Astrocyte (in vitro differentiated cells and primary cell): ENCODE results near the gene XDH. TPM values are rescaled to one million over a fixed set of nuclear protein-coding genes. Genes with fewer than 3 reads are reported as not detected.

Experiments used
- DNase-seq: peaks from one replicate; pipeline ENCODE4 v3.0.0-alpha.2; 2010; ENCODE audit warnings: low read depth
- FAIRE-seq: peaks from 2 replicates; lab custom pipeline; 2011; peaks lifted over from hg19 to GRCh38; lab: Jason Lieb, UNC
- H2AFZ ChIP-seq: 2 replicates; pipeline ENCODE4 v1.6.0; 2012; ENCODE audit warnings: low read depth, low read length, inconsistent platforms
- H3K27ac ChIP-seq: 2 replicates; pipeline ENCODE4 v1.5.1; 2011; ENCODE audit warnings: low read depth, low read length, inconsistent platforms
- H3K27me3 ChIP-seq: 2 replicates; pipeline ENCODE4 v1.6.0; 2011; ENCODE audit warnings: low read length, inconsistent platforms; ENCODE audit not compliant: insufficient read depth
- H3K36me3 ChIP-seq: 2 replicates; pipeline ENCODE4 v1.5.1; 2011; ENCODE audit warnings: low read length, inconsistent platforms; ENCODE audit not compliant: insufficient read depth
- H3K4me1 ChIP-seq: 2 replicates; pipeline ENCODE4 v1.5.1; 2011; ENCODE audit warnings: low read length, inconsistent platforms; ENCODE audit not compliant: insufficient read depth
- H3K4me2 ChIP-seq: 2 replicates; pipeline ENCODE4 v1.6.0; 2012; ENCODE audit warnings: low read length, inconsistent platforms
- H3K4me3 ChIP-seq: 2 replicates; pipeline ENCODE4 v1.5.1; 2011; ENCODE audit warnings: low read depth, mild to moderate bottlenecking, low read length, inconsistent platforms; ENCODE audit not compliant: insufficient read depth
- H3K79me2 ChIP-seq: 2 replicates; pipeline ENCODE4 v1.6.0; 2012; ENCODE audit warnings: mild to moderate bottlenecking, low read length, inconsistent platforms; ENCODE audit not compliant: insufficient read depth
- H3K9ac ChIP-seq: 2 replicates; pipeline ENCODE4 v1.6.0; 2012; ENCODE audit warnings: mild to moderate bottlenecking, low read length, inconsistent platforms
- H3K9me3 ChIP-seq: 2 replicates; pipeline ENCODE4 v1.5.1; 2012; ENCODE audit warnings: low read depth, mild to moderate bottlenecking, low read length, inconsistent platforms; ENCODE audit not compliant: insufficient read depth
- H4K20me1 ChIP-seq: 2 replicates; pipeline ENCODE4 v1.6.0; 2012; ENCODE audit warnings: low read length, inconsistent platforms; ENCODE audit not compliant: insufficient read depth
- H3K27ac Mint-ChIP-seq: one replicate; pipeline ENCODE4 v1.8.0; 2021; ENCODE audit warnings: mild to moderate bottlenecking, mixed read lengths; ENCODE audit not compliant: unreplicated experiment
- H3K27me3 Mint-ChIP-seq: one replicate; pipeline ENCODE4 v1.8.0; 2021; ENCODE audit warnings: low read depth, mixed read lengths; ENCODE audit not compliant: unreplicated experiment
- H3K36me3 Mint-ChIP-seq: one replicate; pipeline ENCODE4 v1.8.0; 2021; ENCODE audit warnings: low read depth, mixed read lengths; ENCODE audit not compliant: unreplicated experiment
- H3K4me1 Mint-ChIP-seq: one replicate; pipeline ENCODE4 v1.8.0; 2021; ENCODE audit warnings: low read depth, mixed read lengths; ENCODE audit not compliant: unreplicated experiment
- H3K4me3 Mint-ChIP-seq: one replicate; pipeline ENCODE4 v1.8.0; 2021; ENCODE audit warnings: mild to moderate bottlenecking, moderate library complexity, mixed read lengths; ENCODE audit not compliant: unreplicated experiment
- H3K9me3 Mint-ChIP-seq: one replicate; pipeline ENCODE4 v1.8.0; 2021; ENCODE audit warnings: mild to moderate bottlenecking, mixed read lengths; ENCODE audit not compliant: unreplicated experiment
- EZH2 ChIP-seq: IDR thresholded peaks from 2 replicates; pipeline ENCODE4 v1.6.1; 2012; ENCODE audit warnings: mild to moderate bottlenecking, low read length, inconsistent platforms; ENCODE audit not compliant: insufficient read depth
- total RNA-seq: library from RNA; stranded (reverse); gene quantifications from 2 replicates; pipeline ENCODE4 v1.2.1, GENCODE V29; 2021
- TF ChIP-seq, protein P1 (sequence below): IDR thresholded peaks from 2 replicates; pipeline ENCODE4 v1.5.1; 2011; ENCODE audit warnings: low read depth, mild to moderate bottlenecking, inconsistent platforms, low read length, moderate library complexity; ENCODE audit not compliant: insufficient read depth

XDH gene
- total RNA-seq, 1 donor from 2014 or later = 2.2 TPM

DNA sequence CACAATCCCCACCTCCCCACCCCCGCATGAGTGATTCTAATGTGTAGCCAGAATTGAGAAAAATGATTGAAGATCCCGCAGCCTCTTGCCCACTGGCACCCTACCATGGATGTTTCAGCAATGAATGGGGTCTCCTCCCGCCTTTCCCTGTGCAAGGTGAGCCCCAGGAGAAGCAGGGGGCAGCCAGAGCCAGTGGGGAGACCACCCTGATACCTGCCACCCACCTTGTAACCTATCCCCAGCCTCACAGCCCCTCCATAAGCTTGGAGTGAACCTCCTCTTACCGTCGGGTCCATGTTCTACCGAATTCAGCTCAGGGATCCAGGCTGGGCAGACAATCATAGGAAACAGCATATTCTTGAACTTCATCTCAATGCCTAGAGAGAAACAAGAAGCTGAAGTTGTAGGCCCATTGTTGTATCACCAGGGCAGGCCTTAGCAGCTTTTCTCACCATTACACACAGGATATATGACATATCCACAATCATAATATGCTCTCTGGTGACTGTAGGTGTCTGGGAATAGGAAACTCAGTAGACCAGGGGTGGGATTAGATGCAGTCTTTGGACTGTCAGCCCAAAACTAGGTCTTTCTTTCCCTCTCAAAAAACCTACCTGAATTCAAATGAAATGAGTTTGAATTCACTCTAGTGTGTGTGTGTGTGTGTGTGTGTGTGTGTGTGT, 30.9 kb downstream of the XDH start:
- peak overlapping the region; percentile 78 for H3K4me2 ChIP-seq
- no peaks in the 10 kb centered on the region for H3K36me3 ChIP-seq
- Mint-ChIP-seq H3K27ac (peak overlapping the region; percentile 99), H3K27me3 (no peaks in the 10 kb centered on the region), H3K4me3 (peak overlapping the region; percentile 57), H3K4me1 (peaks cover 38% of the 10 kb centered on the region), H3K9me3 (peaks cover 4% of the 10 kb centered on the region), H3K36me3 (peaks cover 3% of the 10 kb centered on the region)
- H3K4me3 ChIP-seq = no peak overlapping the region
- H3K9me3 ChIP-seq = no peaks in the 10 kb centered on the region
- peak overlapping the region; percentile 86 for H3K9ac ChIP-seq
- peaks cover 32% of the 10 kb centered on the region for H3K4me1 ChIP-seq
- H3K27me3 ChIP-seq = no peaks in the 10 kb centered on the region
- FAIRE-seq (peak; percentile 58), DNase-seq (peak; percentile 62)
- H3K27ac ChIP-seq = peak overlapping the region; percentile 98
- no peaks in the 10 kb centered on the region for H3K79me2 ChIP-seq
- no peak overlapping the region for H2AFZ ChIP-seq
- TF ChIP-seq, protein P1, sequence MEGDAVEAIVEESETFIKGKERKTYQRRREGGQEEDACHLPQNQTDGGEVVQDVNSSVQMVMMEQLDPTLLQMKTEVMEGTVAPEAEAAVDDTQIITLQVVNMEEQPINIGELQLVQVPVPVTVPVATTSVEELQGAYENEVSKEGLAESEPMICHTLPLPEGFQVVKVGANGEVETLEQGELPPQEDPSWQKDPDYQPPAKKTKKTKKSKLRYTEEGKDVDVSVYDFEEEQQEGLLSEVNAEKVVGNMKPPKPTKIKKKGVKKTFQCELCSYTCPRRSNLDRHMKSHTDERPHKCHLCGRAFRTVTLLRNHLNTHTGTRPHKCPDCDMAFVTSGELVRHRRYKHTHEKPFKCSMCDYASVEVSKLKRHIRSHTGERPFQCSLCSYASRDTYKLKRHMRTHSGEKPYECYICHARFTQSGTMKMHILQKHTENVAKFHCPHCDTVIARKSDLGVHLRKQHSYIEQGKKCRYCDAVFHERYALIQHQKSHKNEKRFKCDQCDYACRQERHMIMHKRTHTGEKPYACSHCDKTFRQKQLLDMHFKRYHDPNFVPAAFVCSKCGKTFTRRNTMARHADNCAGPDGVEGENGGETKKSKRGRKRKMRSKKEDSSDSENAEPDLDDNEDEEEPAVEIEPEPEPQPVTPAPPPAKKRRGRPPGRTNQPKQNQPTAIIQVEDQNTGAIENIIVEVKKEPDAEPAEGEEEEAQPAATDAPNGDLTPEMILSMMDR = no peak
- no peak for TF ChIP-seq EZH2
- H4K20me1 ChIP-seq = no peaks in the 10 kb centered on the region

DNA sequence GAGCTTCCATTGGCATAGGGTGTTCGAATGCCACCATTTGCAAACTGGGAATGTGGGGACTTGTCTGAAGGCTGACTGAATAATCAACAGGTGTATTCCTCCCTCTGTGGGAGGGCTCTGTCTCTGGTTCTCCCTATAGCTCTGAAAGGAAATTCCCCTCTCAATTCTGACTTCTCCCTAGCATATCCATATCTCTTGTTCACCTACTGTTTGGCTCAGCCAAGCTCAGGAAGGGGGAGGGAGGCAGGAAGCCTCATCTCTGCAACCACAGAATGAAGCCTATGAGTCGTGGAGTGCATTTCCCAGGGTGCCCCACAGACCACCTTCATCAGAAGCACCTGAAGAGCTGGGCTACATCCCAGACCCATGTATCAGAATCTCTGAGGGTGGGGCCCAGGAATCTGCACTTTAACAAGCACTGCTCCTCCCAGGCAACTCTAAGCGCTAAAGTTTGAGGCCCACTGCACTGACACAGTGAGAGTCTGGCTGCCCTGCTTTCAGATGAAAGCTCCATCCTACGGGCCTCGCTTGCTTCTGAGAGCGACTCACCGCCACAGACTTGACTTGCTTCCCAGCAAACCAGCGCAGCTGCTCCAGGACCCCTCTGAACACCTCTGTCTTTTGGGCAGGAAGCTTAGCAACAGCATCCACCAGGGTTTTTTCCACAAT, 32.0 kb downstream of the XDH start:
- Histone ChIP-seq H3K79me2 (no peaks in the 10 kb centered on the region), H3K36me3 (no peaks in the 10 kb centered on the region), H3K27me3 (no peaks in the 10 kb centered on the region), H3K9me3 (no peaks in the 10 kb centered on the region), H3K27ac (peak overlapping the region; percentile 98), H3K4me2 (peak overlapping the region; percentile 78), H3K9ac (peak overlapping the region; percentile 86), H3K4me1 (peaks cover 32% of the 10 kb centered on the region), H3K4me3 (no peak overlapping the region), H4K20me1 (no peaks in the 10 kb centered on the region), H2AFZ (peak overlapping the region; percentile 24)
- no peak for TF ChIP-seq EZH2
- TF ChIP-seq, protein P1 = no peak
- Mint-ChIP-seq H3K9me3 (peaks cover 4% of the 10 kb centered on the region), H3K36me3 (peaks cover 3% of the 10 kb centered on the region), H3K27ac (peak overlapping the region; percentile 99), H3K27me3 (no peaks in the 10 kb centered on the region), H3K4me3 (peak overlapping the region; percentile 29), H3K4me1 (peaks cover 38% of the 10 kb centered on the region)
- FAIRE-seq (peak; percentile 50), DNase-seq (peak; percentile 54)
